ENCODE data around the gene SREBF1.

The SREBF1 gene

DNA sequence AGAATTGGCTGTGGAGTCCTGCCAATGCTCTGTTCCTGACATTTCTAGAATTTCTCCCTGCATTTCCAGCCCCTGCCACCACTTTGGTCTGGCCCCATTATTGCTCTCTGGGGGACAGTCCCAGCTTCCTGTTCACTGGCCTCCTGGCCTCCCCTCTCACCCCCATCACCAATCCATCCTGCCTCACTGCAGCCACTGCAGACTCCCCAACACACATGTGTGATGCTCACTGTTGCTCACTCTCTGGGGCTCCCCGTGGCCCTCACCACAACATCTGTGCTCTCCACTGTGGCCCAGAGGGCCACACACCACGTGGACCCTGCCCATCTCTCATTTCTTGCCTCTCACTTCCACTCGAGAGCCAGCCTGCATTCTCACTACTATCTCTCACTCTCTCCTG, 64.6 kb downstream of the SREBF1 start:
- no peak for DNase-seq

DNA sequence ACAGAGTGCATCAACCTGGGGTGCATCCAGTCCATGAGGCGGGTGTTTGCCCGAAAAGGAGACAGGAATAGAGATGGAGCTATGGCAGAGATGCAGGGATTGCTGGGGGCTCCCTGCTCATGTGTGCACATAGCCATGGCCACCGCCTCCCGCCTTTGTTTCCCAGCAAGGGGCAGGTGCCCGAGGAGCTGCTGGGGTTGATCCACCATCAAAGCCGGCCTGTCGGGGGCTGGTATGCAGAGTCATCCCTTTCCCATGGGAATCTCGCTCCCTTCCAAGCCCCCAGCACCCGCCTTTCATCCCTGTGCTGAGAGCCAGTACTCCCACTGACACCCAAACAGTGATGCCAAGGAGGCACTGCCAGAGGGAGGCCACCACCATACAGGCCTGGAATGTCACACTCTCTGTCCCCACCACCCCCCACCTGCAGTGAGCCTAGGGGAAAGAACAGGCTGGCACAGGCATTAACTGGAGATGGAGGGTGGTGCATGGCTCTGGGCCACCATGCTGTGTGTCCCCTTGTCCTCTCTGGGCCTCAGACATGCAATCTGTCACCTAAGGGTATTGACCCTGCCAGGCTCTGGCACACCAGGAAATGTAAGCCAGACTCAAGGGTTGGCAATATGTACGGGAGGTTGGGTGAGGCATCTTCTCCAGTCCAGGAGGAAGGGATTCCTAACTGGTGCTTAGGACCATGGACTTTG, 65.1 kb downstream of the SREBF1 start:
- no peak for DNase-seq

DNA sequence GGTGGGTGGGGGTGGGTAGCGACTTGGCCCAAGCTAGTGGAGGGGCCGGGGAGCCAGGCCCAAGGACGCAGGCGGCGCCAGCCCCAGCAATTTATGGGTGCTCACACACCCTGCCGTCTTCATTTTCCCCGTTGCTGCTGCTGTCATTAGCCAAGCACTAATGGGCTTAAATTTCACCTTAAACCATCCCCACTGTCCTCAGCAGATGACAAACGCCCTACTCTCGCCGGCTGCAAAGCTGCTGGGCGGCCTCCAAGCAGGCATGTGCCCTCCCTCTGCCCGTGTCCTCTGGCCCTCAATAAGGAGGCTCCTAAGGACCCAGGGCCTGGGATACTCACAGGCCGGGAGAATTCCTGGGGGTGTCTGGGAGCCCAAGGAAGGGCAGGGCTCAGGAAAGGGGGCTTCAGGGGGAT, 66.1 kb downstream of the SREBF1 start:
- DNase-seq, result no peak

DNA sequence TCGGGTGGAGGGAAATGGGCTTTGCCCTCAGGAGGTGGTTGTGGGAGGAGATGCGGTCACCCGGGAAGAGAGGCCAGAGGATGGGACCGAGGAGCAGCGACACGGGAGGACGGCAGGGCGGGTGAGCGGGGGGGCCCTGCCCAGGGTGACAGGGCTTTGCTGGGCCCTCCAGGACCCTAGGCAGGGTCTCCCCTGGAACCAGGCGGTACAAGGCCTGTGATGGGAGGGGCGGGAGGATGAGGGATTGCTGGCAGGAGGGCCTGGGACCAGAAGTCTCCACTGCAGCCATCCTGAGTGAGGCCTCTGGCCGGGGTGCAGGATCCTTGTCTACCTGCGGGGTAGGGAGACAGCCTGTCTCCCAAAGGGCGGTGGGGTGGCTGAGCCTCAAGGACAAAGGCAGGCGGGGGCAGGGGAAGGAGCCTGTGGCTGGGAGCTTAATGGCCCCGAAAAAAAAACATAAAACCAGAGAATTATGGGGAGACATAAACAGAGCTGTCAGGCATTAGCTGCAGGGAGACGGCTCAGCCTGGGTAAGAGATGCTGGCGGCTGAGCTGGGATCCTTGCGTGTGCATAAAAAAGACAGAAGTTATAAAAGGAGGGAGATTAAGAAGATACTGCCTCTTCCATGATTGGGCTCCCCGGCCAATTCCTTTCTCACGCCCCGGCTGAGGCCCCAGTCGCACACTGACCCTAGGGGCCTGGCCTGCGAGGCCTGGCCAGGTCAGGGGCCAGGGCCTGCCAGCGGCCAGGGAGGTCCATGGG, 66.7 kb downstream of the SREBF1 start:
- DNase-seq, result no peak

DNA sequence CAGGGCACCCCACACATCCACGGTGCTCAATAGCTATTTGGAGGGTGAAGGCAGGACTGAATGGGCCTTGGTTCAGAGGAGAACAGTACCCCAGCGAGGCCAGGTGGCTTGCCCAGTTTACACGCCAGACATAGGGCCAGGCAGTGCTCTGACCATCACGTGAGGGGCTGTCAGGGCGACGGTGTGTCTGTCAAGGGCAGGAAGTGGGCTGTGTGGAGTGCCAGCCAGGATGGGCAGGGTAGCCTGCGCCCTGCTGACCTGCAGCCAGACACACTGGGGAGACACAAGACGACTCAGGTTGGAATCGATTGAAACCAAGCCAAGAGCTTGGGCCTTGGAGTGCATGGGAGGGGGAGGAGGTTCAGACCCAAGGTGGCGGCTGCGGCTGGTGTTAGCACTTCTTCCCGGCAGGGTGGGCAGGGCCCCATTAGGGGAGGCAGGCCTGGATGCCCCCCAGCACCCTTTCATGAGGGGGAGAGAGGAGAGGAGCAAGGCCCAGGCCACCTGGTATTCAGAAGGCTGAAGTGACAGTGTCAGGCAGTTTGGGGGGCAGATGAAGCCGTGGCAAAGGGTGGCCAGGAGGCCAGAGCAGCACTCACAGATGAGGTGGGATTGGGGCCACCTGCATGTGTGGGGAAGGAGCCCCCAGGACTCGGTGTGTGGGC, 68.2 kb downstream of the SREBF1 start:
- DNase-seq, result no peak

DNA sequence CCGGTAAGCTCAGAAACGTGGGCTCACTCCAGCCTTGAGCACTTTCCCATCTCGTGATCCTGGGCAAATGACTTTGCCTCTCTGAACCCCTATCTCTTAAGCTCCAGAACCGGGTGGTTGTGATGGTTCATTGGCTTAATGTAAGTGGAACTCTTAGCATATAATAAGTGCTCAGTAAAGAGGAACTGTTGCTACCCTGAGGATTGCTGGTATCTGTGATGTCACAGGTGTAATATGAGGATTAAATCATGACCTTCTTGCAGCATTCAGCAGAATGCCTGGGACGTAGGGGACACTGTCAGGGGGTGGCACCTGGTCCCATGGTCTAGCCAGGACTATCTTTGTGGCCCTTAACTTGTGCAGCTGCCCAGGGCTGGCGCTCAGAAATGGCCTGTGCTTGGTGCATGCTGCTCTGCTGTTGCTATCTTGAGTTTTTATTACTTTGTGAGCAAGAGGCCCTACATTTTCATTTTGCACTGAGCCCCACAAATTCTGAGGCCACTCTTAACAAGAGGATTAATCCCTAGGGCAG, 68.8 kb downstream of the SREBF1 start:
- no peak for DNase-seq

DNA sequence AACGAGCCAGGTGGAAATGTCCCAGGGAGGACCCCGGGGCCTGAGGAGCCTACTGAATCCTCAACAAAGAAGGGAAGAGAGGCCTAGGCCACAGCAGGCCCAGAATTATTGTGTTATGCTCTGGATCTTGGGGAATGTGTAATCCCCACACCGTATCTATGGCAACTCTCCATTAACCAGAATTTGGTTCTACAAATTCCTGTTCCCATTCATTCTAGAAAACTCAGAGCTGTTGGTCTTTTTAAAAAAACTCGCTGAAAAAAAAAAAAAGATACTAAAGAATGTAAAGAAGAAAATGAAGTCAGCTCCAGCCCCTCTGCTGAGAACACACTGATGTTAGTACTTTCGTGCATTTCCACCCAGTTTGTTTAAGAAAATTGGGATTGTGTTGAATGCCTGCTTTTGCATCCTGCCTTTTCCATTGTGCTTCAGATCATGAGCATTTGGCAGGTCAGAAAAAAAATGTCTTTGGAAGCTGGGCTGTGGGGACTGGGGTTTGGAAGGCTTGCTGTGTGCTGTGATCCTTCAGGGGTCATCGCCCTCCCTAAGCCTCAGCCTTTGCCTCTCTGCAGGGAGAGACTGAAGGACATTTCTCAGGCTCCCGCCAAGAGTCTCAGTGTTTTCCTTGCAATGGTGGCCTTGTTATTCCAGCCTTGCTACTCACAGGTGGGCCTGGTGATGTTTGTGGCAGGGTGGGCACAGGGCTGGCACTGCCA, 69.5 kb downstream of the SREBF1 start:
- DNase-seq, result no peak

DNA sequence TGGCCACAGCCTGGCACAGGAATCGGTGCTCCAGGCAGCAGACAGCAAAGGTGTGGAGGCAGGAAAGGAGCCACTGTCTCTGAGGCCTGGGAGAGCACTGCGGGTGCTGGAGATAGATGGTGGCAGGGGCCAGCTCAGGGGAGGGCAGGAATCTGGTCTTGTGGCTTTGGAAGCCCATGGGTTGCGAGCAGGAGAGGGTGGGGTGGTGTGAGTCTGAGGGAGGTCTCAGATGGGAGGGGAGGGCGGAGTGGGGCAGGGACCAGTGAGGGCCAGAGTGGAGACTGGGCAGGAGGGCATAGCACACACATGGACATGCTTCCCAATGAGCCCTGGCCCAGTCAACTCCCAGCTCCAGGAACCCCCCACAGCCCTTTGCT, 70.1 kb downstream of the SREBF1 start:
- no peak for DNase-seq

DNA sequence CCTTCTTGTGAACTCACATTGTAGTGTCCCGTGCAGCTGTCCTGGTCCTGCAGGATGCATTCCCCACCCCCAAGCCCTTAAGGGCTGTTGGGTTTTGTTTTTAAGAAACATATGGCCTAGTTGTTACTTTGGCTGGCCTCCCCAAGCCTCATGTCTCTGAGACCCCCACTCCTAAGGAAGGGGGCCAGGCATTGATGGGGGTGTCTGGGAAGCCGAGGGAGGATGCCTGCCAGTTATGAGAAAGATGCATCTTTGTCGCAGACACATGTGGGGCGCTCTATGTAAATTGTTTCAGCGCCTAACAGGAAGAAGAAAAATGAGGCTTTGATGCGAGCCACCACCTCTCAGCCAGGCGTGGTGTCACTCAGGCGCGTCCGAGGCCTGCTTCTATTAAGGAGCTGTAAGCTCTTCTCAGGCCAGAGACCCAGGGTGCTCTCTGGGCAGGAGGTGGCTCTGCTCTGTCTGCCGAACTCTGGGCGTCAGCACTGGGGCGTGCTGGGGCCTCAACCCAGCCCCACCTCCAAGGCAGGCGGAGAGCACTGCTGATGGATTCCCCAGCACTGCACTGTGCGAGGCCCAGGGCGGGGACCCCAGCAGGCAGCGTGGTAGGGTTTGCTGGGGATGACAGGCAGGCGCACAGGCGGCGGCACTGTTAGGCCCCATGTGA, 70.6 kb downstream of the SREBF1 start:
- no peak for DNase-seq

DNA sequence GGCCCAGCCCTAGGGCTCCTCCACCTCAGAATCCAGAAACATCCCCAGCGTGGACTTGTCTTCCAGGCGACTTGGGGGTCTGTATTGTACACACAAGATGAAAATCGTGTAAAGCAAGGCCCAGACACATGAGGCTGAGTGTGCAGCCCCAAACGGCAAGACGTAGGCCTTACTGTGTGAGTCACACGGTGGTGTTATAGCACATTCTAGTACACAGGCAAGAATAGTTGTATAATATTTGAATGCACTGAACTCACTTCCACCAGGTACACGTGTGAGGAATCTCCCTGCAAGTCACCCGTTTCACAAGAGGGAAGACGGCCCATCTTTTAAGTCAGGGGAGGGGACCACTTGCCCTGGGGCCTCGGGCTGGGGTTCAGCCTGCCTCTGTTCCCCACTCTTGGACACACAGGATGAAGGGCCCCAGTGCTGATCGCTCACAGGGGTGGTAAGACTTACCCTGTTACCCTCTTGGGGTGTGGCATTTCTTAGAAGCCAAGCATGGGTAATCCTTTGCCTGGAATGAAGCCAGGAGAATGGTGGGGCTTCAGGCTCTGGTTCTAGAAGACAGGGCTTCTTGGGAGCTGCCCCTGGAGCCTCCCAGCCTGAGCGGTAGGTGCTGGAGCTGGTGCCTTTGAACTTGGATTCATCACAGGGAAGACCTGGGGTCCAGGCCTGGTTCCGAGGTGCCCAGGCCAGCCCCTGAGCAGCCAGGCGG, 71.3 kb downstream of the SREBF1 start:
- DNase-seq, result no peak

DNA sequence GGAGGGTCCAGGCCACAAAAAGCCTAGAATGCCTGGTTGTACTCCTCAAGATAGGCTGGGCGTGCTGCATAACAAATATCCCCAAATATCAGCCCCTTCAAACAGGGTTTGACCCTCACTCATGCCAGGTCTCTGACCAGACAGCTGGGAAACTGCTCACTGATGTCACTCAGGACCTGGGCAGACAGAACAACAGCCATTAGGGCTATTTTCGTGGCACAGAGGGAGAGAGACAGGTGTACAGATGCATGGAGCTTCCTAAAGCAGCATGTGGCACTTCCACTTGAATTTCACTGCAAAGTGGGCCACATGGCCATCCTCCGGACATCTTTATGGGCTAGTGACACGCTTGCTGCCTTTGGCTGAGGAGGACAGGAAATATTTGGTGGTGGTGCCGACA, 73.1 kb downstream of the SREBF1 start:
- DNase-seq, result no peak

DNA sequence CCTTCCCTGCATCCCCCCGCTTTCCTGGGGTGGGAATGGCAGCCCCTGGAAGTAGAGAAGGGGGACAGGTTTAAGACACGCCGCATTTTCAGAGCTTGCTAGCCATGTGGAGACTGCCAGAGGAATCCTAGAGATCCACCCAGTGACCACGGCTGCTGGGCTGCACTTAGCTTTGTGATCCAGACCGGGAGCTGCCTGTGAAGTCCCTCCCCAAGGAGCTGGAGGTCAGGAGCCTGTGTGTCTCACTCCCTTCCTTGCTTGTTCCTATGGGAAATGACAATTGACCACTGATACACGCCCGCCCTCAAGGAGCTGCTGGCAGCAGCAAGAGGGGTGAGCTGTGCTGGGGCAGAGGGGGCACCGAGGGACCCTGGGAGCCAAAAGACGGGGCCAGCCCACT, 73.7 kb downstream of the SREBF1 start:
- no peak for DNase-seq

DNA sequence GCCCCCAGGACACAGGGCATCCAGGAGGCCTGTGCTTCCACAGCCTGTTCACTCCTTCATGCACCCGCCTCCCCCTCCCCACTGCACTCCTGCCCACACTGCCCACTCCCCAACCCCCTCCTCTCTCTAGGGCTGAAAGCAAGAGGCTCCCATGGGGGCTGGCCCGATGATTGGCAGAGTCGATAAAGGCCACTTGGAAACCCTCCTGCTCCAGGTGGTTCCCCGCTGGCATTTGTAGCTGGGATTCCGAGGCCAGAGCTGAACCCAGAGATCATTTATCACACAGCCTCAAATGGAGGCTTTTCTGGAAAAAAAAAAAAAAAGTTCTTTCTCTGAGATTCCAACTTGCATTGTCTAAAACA, 74.1 kb downstream of the SREBF1 start:
- DNase-seq, result no peak
